ENCODE results near the gene ATP5PB.
A peak's percentile ranks its signal among the peaks of the same experiment; 100 is the strongest.

Gene ATP5PB

GRCh38 chr1:111448918-111449702 is at the start of gene ATP5PB, which contains the start of gene WDR77:
TSS of gene ATP5PB (plus strand) at chr1:111449464. CDS start at chr1:111449542, 78 bp downstream.
TSS of gene WDR77 (minus strand) at chr1:111449256. CDS start at chr1:111449169, 87 bp downstream.
- peak; percentile 95 to 98 for ATAC-seq

- ATAC-seq = no peak
These were observed 49.3 kb upstream of the ATP5PB start for GRCh38 chr1:111399792-111400610.

- peak; percentile 71 to 85 for ATAC-seq
These were observed 47.2 kb upstream of the ATP5PB start for GRCh38 chr1:111402083-111402482.

DNA sequence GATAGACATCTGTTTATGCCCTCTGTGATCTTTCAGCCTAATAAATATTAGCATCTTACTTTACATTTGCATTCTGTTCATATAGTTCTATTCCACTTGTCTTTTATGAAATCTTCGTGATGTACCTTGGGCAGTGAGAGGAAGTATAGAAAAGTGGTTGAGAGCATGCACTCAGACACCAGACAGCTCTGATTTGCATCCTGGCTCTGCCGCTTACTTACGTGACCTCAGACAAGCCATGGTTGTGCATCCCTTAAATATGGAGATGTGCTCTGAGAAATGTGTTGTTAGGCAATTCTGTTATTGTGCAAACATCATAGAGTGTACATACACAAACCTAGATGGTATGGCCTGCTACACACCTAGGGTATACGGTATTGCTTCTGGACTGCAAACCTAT is 44.7 kb upstream of the ATP5PB start:
- ATAC-seq = no peak

DNA sequence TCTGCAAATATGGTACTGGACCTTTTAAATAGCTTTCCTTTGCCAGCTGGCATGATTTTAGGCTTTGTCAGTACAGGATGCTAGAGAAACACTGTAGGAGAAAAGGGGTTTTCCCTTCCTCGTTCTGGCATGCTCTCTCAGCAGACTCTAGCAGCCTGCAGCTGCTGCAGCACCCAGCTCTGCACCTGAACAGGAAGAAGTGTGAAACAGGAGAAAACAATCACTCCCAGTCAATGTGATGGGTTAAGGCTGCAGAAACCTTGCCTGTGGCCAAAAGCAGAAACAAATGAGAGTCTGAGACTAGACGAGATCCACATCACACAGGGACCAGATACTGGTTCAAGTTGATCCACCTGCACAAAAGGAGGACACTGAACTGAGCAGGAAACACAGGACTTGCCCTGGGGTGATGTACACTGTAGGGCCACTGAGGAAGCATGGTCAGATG is 42.9 kb upstream of the ATP5PB start:
- peak; percentile 81 to 90 for ATAC-seq

GRCh38 chr1:111407301-111407700 is 42.0 kb upstream of the ATP5PB start:
- ATAC-seq = no peak

- ATAC-seq = no peak
These were observed 36.4 kb upstream of the ATP5PB start for GRCh38 chr1:111412839-111413238.

DNA sequence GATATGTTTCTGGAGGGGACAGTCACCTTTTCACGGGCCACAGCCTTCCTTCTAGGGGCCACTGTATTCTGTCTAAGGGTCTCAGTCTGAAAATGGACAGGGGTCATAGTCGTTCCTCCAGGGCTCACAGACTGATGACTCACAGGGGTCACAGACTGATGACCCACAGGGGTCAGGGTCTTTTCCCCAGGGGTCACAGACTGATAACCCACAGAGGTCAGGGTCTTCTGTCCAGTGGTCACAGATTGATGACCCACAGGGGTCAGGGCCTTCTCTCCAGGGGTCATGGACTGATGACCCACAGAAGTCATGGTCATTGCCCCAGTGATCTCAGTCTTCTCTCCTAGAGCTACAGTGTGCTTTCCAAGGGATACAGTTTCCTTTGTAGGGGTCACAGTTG is 34.5 kb upstream of the ATP5PB start:
- no peak for ATAC-seq

DNA sequence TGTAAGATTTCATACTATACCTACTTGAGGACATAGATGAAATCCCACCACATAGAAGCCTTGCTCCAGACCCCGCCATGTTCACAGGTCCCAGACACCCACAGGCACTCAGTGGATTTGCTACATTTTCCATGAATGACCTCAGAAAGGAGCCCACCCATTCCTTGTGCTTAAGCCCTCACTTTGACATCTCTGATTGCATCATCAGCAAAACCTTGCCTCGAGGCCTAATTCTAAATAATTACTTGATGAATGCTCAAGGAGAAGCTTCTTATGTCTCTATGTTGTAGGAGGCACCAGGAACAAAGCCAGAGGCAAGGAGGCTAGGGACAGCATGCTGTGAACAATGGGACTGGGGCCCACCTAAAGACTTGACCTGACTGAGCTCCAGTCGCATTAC is 33.8 kb upstream of the ATP5PB start:
- no peak for ATAC-seq

DNA sequence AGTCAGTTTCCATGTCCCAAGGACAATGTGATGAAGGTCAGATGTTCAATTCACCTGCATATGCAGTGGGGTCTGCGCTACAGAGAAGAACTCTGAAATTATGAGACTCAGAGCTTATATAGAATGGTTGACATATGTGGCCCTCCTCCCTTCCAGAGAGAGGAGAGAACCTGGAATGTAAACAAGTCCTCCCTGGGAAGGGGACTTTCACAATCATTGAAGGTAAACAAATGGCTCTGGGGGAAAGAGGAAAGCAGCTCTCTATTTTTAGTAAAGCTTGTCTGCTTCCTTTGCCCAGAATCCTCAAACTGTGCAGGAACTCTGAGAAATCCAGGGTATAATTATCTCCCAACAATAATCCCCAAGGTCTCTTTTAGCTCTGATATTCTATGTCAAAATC is 31.5 kb upstream of the ATP5PB start:
- no peak for ATAC-seq

DNA sequence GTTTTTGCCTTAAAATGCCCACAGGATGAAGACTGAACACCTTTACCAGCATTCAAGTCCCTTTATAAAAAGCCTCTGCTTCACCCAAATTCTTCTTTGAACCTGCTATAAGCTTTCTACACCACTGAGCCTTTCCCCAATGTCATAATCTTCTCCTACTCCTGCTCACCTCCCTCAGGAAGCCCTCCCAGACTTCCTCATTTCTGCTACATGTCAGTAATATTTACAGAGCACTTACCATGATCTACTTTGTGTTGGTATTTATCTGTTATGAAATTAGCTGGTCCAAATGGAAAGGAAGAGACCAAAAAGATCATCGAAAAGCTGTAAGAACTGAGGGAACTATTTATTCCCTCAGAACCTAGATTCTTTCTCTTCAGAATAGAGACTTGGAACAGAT is 30.2 kb upstream of the ATP5PB start:
- no peak for ATAC-seq

DNA sequence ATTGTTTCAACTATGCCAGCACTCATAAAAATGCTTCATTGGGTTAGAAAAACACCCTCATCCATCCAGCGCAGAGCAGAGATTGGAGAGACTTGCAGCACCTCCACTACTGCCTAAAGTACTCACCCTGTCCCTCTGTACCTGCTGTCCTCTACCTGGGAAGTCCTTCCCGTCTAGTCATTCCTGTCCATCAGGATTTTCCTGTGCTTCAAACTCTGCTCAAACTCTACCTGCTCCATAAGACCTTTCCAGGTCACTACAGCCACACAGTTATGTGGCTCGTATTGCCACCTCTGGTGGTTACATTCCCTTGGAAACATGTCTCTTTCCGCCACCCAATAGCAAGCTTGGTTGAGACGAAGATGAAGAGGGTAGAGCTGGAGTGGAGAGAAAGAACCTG is 28.9 kb upstream of the ATP5PB start:
- no peak for ATAC-seq

DNA sequence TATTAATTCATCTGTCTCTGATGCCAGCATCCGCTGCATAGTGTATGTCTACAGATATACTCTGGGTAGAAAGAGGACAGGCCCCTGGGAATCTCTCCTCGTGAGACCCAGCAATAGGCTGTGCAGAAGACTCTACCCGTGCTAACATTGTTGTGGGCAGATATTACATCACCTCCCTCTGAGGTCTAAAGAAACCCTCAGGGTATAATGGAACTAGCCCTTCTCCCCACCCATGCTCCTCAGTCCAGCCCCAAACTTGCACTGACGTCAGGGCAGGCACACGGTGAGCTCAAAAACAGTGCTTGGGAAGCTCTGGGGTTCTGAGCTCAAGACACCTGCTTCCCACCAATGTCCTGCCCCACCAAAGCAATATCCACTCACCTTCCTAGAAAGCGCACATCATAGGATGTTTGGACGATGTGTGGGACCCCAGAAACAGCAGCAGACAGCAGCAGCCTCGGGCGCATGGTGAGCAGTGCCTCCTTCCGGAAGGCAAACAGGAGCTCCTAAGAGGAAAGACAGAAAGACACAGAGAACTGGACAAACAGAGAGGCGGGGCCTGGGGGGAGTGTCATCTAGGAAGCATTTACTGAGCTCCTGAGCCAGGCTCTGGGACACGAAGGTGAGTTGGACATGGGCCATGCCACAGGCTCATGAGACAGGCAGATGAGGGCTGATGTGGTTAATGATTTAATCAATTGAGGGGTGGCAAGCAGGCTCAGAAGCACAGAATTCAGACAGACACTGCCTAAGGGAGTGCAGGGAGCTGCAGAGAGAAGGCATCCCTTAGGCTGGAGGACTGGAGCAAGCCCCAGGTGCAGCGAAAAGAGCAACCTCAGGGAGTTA is 26.5 kb upstream of the ATP5PB start:
- ATAC-seq = no peak

DNA sequence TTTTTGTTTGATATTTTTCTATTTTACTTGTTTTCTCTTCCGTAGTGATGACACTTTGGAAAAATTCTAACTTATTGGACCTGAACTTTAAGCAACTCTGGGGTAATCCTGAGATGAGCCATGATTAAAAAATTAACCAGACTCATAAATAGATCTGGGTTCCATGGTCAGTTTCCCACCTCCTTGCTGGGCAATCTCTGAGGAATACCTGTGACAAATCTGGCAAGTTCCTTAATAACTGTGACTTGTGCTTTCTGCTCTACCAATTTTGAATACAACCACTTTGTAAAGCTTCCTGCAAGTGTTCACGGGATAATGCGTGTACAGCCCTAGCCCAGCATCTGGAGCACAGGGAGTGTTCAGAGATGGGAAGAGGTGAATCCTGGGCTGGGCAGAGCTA is 25.0 kb upstream of the ATP5PB start:
- no peak for ATAC-seq

DNA sequence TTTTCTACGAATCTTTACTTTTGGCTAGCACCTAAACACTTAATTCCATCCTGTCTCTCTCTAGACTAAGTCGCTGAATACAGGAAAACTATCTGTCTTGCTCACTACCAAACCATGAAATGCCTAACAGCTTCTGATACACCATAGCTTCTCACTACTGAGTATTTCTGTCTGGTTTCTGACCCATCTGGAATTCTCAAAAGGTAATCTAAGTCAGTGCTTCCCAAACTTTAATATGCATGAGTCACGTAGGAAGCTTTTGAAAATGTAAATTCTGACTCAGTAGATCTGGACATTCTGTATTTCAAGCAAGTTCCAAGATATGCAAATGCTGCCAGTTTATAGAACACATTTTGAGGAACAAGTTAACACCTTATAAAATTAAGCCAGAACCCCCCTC is 12.5 kb upstream of the ATP5PB start:
- ATAC-seq = no peak

DNA sequence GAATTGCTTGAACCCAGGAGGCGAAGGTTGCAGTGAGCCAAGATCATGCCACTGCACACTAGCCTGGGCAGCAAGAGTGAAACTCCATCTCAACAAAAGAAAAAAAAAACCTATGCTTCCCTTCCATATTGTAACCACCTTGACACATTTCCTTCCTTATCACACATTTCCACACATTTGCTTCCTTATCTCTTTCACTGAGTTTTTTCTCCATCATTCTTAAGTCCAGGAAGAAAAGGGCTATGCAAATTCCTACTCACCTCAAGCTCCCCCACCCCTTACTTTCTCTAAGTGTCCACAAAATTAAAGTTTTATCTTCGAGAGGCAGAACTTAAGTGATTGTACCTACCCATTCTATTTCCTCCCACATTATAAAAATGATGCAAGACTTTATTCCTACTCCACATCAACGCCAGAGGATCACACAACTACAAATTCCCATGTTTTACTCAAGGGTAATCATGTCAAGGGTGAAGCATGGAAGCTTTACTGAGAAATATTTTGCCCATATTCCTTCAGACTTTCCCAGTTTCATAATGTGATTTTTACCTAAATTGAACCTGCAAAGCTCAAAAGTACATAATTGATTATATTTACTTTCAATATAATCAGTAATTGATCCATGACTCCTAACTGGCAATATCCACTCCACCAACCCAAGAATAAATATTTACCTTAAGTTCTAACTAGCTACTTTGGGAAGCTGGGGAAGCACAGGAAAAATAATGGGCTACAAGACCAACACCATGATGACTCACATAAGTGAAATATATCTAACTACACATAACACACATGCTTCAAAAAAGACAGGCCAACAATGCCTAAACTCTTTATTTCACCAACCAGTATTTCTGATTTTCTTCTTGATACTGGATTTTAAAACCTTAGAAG is 9.6 kb upstream of the ATP5PB start:
- ATAC-seq = no peak

- peak; percentile 28 to 69 for ATAC-seq
These were observed 7.6 kb upstream of the ATP5PB start for GRCh38 chr1:111441573-111442192.

DNA sequence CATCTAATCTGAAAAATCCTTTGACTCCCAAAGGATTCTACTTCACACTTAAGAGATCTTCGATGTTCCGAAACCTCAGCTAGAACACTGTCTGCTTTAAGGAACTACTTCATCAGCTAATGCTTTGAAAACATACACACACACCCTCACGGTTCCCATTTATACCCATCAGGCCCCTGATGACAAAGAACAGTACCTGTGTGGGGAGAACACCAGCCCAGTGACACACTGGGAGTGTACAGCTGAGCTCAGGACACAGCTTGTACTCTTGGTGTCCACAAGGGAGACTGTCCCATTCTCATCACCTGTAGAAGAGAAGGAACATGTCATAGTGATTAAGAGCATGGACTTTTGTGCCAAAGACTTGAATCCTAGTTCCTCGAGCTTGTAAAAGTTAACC is 6.8 kb upstream of the ATP5PB start:
- peak; percentile 46 to 69 for ATAC-seq

GRCh38 chr1:111444031-111444430 is 5.2 kb upstream of the ATP5PB start:
- no peak for ATAC-seq

DNA sequence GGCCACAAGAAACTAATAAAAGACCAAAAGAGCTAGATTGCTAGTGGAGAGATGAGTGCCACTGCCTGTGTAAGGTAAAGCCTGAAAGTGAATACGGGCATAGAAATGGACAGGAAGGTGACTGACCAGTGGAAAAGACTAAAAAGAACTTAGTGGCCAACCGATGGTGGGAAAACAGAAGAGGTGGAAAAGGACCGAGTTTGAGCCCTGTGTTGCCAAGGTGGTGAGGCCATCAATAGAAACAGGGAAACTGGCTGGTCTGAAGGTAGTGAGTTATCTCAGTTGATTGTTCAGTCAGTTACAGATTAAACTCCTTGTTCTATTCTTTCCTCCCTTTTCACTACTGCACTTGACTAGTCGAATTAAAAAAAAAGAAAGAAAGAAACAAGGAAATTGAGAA is 2.7 kb upstream of the ATP5PB start:
- no peak for ATAC-seq
